SU-DHL-6 (cell line): ENCODE data around the gene CAPZA1.

Experiments
- EZH2phosphoT487 ChIP-seq: fragments of 200-600 bp; sonication (generic), shearing (Covaris generic); conservative IDR thresholded peaks from 2 replicates; pipeline ENCODE4 v1.6.1; 2018; ENCODE audit warnings: mild to moderate bottlenecking, antibody characterized with exemption, low read length, moderate library complexity, mixed read lengths
- TF ChIP-seq, protein P1 (sequence below): fragments of 200-600 bp; sonication (generic); IDR thresholded peaks from one replicate; pipeline ENCODE4 v1.5.1; 2017; ENCODE audit warnings: antibody characterized with exemption, mild to moderate bottlenecking, low read length, moderate library complexity; ENCODE audit not compliant: insufficient read depth, poor library complexity, severe bottlenecking

DNA sequence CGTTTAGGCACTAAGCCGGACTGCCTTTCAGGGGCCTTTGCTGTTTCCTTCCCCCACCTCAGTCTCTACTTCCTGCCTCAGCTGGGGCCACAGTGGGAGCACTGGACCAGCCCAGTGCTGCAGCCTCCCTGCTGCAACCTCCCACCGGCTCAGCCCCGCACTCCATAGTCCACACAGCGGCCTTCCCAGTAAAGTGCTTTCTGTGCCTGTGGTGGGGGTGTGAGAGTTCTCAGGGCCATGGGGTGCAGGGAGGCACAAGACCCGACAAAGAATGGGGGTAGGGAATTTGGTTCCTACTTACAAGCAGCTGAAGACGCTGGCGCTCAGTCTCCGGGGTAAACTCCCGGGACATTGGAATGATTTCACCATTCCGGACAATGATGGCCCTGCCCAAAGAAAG is 92.0 kb downstream of the CAPZA1 start:
- TF ChIP-seq, protein P1, sequence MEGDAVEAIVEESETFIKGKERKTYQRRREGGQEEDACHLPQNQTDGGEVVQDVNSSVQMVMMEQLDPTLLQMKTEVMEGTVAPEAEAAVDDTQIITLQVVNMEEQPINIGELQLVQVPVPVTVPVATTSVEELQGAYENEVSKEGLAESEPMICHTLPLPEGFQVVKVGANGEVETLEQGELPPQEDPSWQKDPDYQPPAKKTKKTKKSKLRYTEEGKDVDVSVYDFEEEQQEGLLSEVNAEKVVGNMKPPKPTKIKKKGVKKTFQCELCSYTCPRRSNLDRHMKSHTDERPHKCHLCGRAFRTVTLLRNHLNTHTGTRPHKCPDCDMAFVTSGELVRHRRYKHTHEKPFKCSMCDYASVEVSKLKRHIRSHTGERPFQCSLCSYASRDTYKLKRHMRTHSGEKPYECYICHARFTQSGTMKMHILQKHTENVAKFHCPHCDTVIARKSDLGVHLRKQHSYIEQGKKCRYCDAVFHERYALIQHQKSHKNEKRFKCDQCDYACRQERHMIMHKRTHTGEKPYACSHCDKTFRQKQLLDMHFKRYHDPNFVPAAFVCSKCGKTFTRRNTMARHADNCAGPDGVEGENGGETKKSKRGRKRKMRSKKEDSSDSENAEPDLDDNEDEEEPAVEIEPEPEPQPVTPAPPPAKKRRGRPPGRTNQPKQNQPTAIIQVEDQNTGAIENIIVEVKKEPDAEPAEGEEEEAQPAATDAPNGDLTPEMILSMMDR: no peak
- no peak for TF ChIP-seq EZH2phosphoT487
